ELF-1 (cell line): ENCODE data around the gene MINPP1.

Source experiments
- DNase-seq: peaks from one replicate; pipeline ENCODE4 v3.0.0-alpha.2; 2016; ENCODE audit warnings: low read depth, low spot score

Gene MINPP1

GRCh38 chr10:87519582-87519981 lies 14.9 kb downstream of the MINPP1 start:
- DNase-seq: no peak

- DNase-seq: no peak
Measured at GRCh38 chr10:87523731-87524130, 19.0 kb downstream of the MINPP1 start.

- no peak for DNase-seq
Measured at GRCh38 chr10:87524296-87524695, 19.6 kb downstream of the MINPP1 start.

- no peak for DNase-seq
Measured at GRCh38 chr10:87531908-87532622, 27.4 kb downstream of the MINPP1 start.

- DNase-seq: no peak
Measured at GRCh38 chr10:87532696-87533095, 28.0 kb downstream of the MINPP1 start.

- no peak for DNase-seq
Measured at GRCh38 chr10:87534173-87534858, 29.6 kb downstream of the MINPP1 start.

GRCh38 chr10:87538092-87539015 lies 33.7 kb downstream of the MINPP1 start:
- DNase-seq: no peak

GRCh38 chr10:87541114-87541513 lies 36.4 kb downstream of the MINPP1 start:
- no peak for DNase-seq

GRCh38 chr10:87544721-87545120 lies 40.0 kb downstream of the MINPP1 start:
- DNase-seq: no peak

GRCh38 chr10:87545783-87546182 lies 41.1 kb downstream of the MINPP1 start:
- no peak for DNase-seq

- DNase-seq: no peak
Measured at GRCh38 chr10:87546210-87546609, 41.5 kb downstream of the MINPP1 start.

- no peak for DNase-seq
Measured at GRCh38 chr10:87546971-87547413, 42.3 kb downstream of the MINPP1 start.

- no peak for DNase-seq
Measured at GRCh38 chr10:87547734-87548311, 43.1 kb downstream of the MINPP1 start.

- peak; percentile 80 for DNase-seq
Measured at GRCh38 chr10:87550741-87551140, 46.0 kb downstream of the MINPP1 start.

- no peak for DNase-seq
Measured at GRCh38 chr10:87551326-87551725, 46.6 kb downstream of the MINPP1 start.

- DNase-seq: no peak
Measured at GRCh38 chr10:87552248-87552929, 47.7 kb downstream of the MINPP1 start.

GRCh38 chr10:87557409-87557808 lies 52.7 kb downstream of the MINPP1 start:
- no peak for DNase-seq

- DNase-seq: no peak
Measured at GRCh38 chr10:87558333-87558732, 53.6 kb downstream of the MINPP1 start.

GRCh38 chr10:87559392-87559791 lies 54.7 kb downstream of the MINPP1 start:
- no peak for DNase-seq

- DNase-seq: no peak
Measured at GRCh38 chr10:87560495-87561129, 55.9 kb downstream of the MINPP1 start.

- DNase-seq: no peak
Measured at GRCh38 chr10:87562750-87563149, 58.1 kb downstream of the MINPP1 start.
